ENCODE data around the gene ZNF205. TPM values are rescaled to one million over a fixed set of nuclear protein-coding genes. Genes with fewer than 3 reads are reported as not detected.

The ZNF205 gene
- total and polyA plus RNA-seq, 2 experiments from 2014 or later, result 13.2 to 37.3 TPM

- Histone ChIP-seq H3K27me3 (peaks cover 6% of the 10 kb centered on the region), H3K4me1 (ENCODE audit: low read depth) (peaks cover 10% of the 10 kb centered on the region), H3K27ac (no peak overlapping the region), H3K36me3 (no peaks in the 10 kb centered on the region), H3K9me3 (ENCODE audit: low read depth) (no peaks in the 10 kb centered on the region), H3K4me3 (no peak overlapping the region)
- no peak for DNase-seq (ENCODE audit: low read depth in 1 of 2, low spot score in 1 of 2)
- TF ChIP-seq, protein P1, sequence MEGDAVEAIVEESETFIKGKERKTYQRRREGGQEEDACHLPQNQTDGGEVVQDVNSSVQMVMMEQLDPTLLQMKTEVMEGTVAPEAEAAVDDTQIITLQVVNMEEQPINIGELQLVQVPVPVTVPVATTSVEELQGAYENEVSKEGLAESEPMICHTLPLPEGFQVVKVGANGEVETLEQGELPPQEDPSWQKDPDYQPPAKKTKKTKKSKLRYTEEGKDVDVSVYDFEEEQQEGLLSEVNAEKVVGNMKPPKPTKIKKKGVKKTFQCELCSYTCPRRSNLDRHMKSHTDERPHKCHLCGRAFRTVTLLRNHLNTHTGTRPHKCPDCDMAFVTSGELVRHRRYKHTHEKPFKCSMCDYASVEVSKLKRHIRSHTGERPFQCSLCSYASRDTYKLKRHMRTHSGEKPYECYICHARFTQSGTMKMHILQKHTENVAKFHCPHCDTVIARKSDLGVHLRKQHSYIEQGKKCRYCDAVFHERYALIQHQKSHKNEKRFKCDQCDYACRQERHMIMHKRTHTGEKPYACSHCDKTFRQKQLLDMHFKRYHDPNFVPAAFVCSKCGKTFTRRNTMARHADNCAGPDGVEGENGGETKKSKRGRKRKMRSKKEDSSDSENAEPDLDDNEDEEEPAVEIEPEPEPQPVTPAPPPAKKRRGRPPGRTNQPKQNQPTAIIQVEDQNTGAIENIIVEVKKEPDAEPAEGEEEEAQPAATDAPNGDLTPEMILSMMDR (IDR thresholded peaks at IDR 0.05; ENCODE audit: low read depth, low read length), result no peak
Observed at GRCh38 chr16:3147046-3147756, 34.8 kb downstream of the ZNF205 start.

- Histone ChIP-seq H3K36me3 (no peaks in the 10 kb centered on the region), H3K27ac (no peak overlapping the region), H3K9me3 (ENCODE audit: low read depth) (no peaks in the 10 kb centered on the region), H3K4me3 (no peak overlapping the region), H3K4me1 (ENCODE audit: low read depth) (peaks cover 10% of the 10 kb centered on the region), H3K27me3 (peaks cover 6% of the 10 kb centered on the region)
- no peak for DNase-seq (ENCODE audit: low read depth in 1 of 2, low spot score in 1 of 2)
- TF ChIP-seq, protein P1 (IDR thresholded peaks at IDR 0.05; ENCODE audit: low read depth, low read length), result no peak
Observed at GRCh38 chr16:3147757-3148104, 35.3 kb downstream of the ZNF205 start.

- Histone ChIP-seq H3K4me3 (no peak overlapping the region), H3K36me3 (no peaks in the 10 kb centered on the region), H3K9me3 (ENCODE audit: low read depth) (no peaks in the 10 kb centered on the region), H3K27me3 (peaks cover 6% of the 10 kb centered on the region), H3K27ac (no peak overlapping the region), H3K4me1 (ENCODE audit: low read depth) (peaks cover 10% of the 10 kb centered on the region)
- TF ChIP-seq, protein P1 (IDR thresholded peaks at IDR 0.05; ENCODE audit: low read depth, low read length), result no peak
- DNase-seq (ENCODE audit: low read depth in 1 of 2, low spot score in 1 of 2), result no peak
Observed at GRCh38 chr16:3148256-3149192, 36.1 kb downstream of the ZNF205 start.

- TF ChIP-seq, protein P1 (IDR thresholded peaks at IDR 0.05; ENCODE audit: low read depth, low read length), result no peak
- Histone ChIP-seq H3K36me3 (no peaks in the 10 kb centered on the region), H3K4me3 (no peak overlapping the region), H3K27me3 (peaks cover 6% of the 10 kb centered on the region), H3K4me1 (ENCODE audit: low read depth) (peaks cover 6% of the 10 kb centered on the region), H3K9me3 (ENCODE audit: low read depth) (no peaks in the 10 kb centered on the region), H3K27ac (no peak overlapping the region)
- no peak for DNase-seq (ENCODE audit: low read depth in 1 of 2, low spot score in 1 of 2)
Observed at GRCh38 chr16:3149193-3149530, 36.8 kb downstream of the ZNF205 start.

DNA sequence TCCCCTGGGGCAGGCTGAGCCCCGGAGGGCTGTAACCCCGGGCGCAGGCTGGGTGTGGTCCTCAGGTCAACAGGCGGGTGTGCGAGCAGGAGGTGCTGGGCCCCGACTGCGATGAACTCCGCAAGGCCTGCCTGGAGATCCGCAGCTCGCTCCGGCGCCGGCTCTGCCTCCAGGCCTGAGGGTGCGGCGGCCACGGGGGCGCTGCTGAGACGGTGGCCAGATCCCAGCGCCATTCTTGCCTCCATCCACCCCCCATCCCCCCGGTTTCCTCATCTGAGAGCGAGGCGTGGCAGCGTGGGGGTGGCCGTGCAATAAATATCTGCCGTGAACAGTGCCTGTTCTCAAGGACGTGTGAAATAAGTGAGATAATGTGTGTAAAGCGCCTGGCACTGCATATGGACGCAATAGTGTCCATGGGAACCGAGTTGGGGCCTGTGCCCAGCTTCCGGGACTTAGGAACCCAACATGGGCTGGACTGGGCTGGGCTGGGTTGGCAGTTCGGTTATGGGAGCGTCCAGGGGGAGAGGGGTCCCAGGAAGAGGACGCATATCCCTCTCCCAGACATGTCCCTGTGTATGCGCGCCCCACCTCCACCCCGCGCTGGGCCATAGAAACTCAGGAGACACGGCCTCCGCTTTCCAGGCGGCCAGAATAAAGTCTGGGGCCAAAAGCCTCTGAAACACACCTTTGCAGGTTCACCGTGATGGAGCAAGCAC is 37.4 kb downstream of the ZNF205 start:
- Histone ChIP-seq H3K9me3 (ENCODE audit: low read depth) (no peaks in the 10 kb centered on the region), H3K27me3 (peaks cover 6% of the 10 kb centered on the region), H3K4me1 (ENCODE audit: low read depth) (peaks cover 6% of the 10 kb centered on the region), H3K4me3 (peak overlapping the region; percentile 52), H3K36me3 (no peaks in the 10 kb centered on the region), H3K27ac (no peak overlapping the region)
- peak; percentile 77 to 83 for DNase-seq (ENCODE audit: low read depth in 1 of 2, low spot score in 1 of 2)
- TF ChIP-seq, protein P1 (IDR thresholded peaks at IDR 0.05; ENCODE audit: low read depth, low read length), result peak; percentile 58
